Ecto neural progenitor cell (in vitro differentiated cells): ENCODE results near the gene BACH2.
"Not testable (repeated sequence)": the region's sequence is repeated elsewhere in the genome, so short reads cannot be mapped to it uniquely, and the experiment has no call there.

Experiments
- DNase-seq: peaks from one replicate; pipeline ENCODE4 v3.0.0-alpha.2; 2018; ENCODE audit warnings: low spot score

Gene BACH2

GRCh38 chr6:90121982-90122381 is 174.7 kb downstream of the BACH2 start:
- no peak for DNase-seq

- DNase-seq, result no peak
These were observed 176.3 kb downstream of the BACH2 start for GRCh38 chr6:90120327-90120726.

GRCh38 chr6:90119618-90120017 is 177.0 kb downstream of the BACH2 start:
- DNase-seq, result no peak

GRCh38 chr6:90118581-90118980 is 178.1 kb downstream of the BACH2 start:
- no peak for DNase-seq

- no peak for DNase-seq
These were observed 178.6 kb downstream of the BACH2 start for GRCh38 chr6:90118069-90118468.

- not testable (repeated sequence) for DNase-seq
These were observed 180.5 kb downstream of the BACH2 start for GRCh38 chr6:90116126-90116525.

- DNase-seq, result no peak
These were observed 183.3 kb downstream of the BACH2 start for GRCh38 chr6:90113389-90113788.

GRCh38 chr6:90111387-90111786 is 185.3 kb downstream of the BACH2 start:
- no peak for DNase-seq

- DNase-seq, result no peak
These were observed 185.7 kb downstream of the BACH2 start for GRCh38 chr6:90110971-90111370.

- no peak for DNase-seq
These were observed 187.5 kb downstream of the BACH2 start for GRCh38 chr6:90109141-90109540.

GRCh38 chr6:90107771-90108282 is 188.8 kb downstream of the BACH2 start:
- DNase-seq, result no peak

- no peak for DNase-seq
These were observed 189.3 kb downstream of the BACH2 start for GRCh38 chr6:90107371-90107770.

GRCh38 chr6:90106449-90106848 is 190.2 kb downstream of the BACH2 start:
- no peak for DNase-seq

- no peak for DNase-seq
These were observed 191.0 kb downstream of the BACH2 start for GRCh38 chr6:90105506-90106170.

- DNase-seq, result no peak
These were observed 193.4 kb downstream of the BACH2 start for GRCh38 chr6:90103056-90103800.

GRCh38 chr6:90101403-90101802 is 195.2 kb downstream of the BACH2 start:
- DNase-seq, result no peak

GRCh38 chr6:90100059-90100665 is 196.5 kb downstream of the BACH2 start:
- DNase-seq, result no peak

GRCh38 chr6:90098627-90099026 is 198.0 kb downstream of the BACH2 start:
- no peak for DNase-seq

GRCh38 chr6:90098001-90098531 is 198.6 kb downstream of the BACH2 start:
- DNase-seq, result no peak

GRCh38 chr6:90097356-90097755 is 199.3 kb downstream of the BACH2 start:
- DNase-seq, result no peak

- DNase-seq, result no peak
These were observed 199.8 kb downstream of the BACH2 start for GRCh38 chr6:90096818-90097217.

- no peak for DNase-seq
These were observed 200.9 kb downstream of the BACH2 start for GRCh38 chr6:90095788-90096187.

GRCh38 chr6:90095145-90095544 is 201.5 kb downstream of the BACH2 start:
- DNase-seq, result no peak
